H1 (cell line): Measurements from ENCODE around the gene CCT3. TPM values are rescaled to one million over a fixed set of nuclear protein-coding genes. Genes with fewer than 3 reads are reported as not detected.

Experiments used
- CTCF ChIA-PET: fragments of 300-600 bp; sonication (Branson Sonifier 250); formaldehyde crosslinking; loops from one replicate; lab custom pipeline; 2021; ENCODE audit not compliant: partially characterized antibody; lab: Charles Lee
- POLR2A ChIA-PET: fragments of 300-600 bp; sonication (Branson Sonifier 250); formaldehyde crosslinking; loops from one replicate; lab custom pipeline; 2021; ENCODE audit warnings: inconsistent platforms; ENCODE audit not compliant: partially characterized antibody; lab: Charles Lee
- DNase-seq, 2 experiments: peaks; one replicate each; pipeline versions ENCODE4 v3.0.0 to v3.0.0-alpha.2; 2010 to 2022; ENCODE audit warnings: low spot score in 2 of 2, low read depth in 1 of 2, mixed read lengths in 1 of 2
- FAIRE-seq: peaks from 2 replicates; lab custom pipeline; 2011; peaks lifted over from hg19 to GRCh38; lab: Jason Lieb, UNC
- H2AFZ ChIP-seq: 2 replicates; pipeline ENCODE4 v1.8.1; 2012; ENCODE audit warnings: low read length, inconsistent platforms
- H2AK5ac ChIP-seq: 2 replicates; pipeline ENCODE4 v1.6.1; 2013; ENCODE audit warnings: low read depth, low read length
- H2BK120ac ChIP-seq: replicated peaks from 2 replicates; pipeline ENCODE3; 2013; ENCODE audit warnings: low read depth, low read length, inconsistent platforms
- H2BK12ac ChIP-seq: 2 replicates; pipeline ENCODE4 v1.6.1; 2013; ENCODE audit warnings: low read depth, low read length
- H2BK15ac ChIP-seq: 2 replicates; pipeline ENCODE4 v1.6.1; 2013; ENCODE audit warnings: low read length
- H2BK20ac ChIP-seq: 2 replicates; pipeline ENCODE4 v1.6.1; 2013; ENCODE audit warnings: low read length
- H2BK5ac ChIP-seq: 2 replicates; pipeline ENCODE4 v1.6.1; 2013; ENCODE audit warnings: low read depth, low read length
- H3K14ac ChIP-seq: 2 replicates; pipeline ENCODE4 v1.6.1; 2013; ENCODE audit warnings: inconsistent platforms; ENCODE audit not compliant: insufficient read length
- H3K18ac ChIP-seq: 2 replicates; pipeline ENCODE4 v1.6.1; 2013; ENCODE audit warnings: low read length; ENCODE audit errors: extremely low read depth
- H3K23ac ChIP-seq: 2 replicates; pipeline ENCODE4 v1.6.1; 2013; ENCODE audit warnings: inconsistent platforms; ENCODE audit not compliant: insufficient read length
- H3K23me2 ChIP-seq: 2 replicates; pipeline ENCODE4 v1.6.1; 2013; ENCODE audit warnings: low read depth, low read length
- H3K27ac ChIP-seq: 2 replicates; pipeline ENCODE4 v1.6.1; 2011; ENCODE audit warnings: low read depth, low read length, inconsistent platforms
- H3K27me3 ChIP-seq, 4 experiments: replicated peaks in 1 of 4; 1 replicate in 1 of 4; 2 replicates in 3 of 4; pipeline versions ENCODE4 v1.6.1 to v1.8.1; 2011 to 2013; ENCODE audit warnings: low read length in 3 of 4, mild to moderate bottlenecking in 3 of 4, inconsistent platforms in 2 of 4, mixed read lengths in 2 of 4, moderate library complexity in 1 of 4; ENCODE audit not compliant: control insufficient read depth in 3 of 4, insufficient read depth in 3 of 4; ENCODE audit errors: extremely low read depth in 1 of 4
- H3K36me3 ChIP-seq, 4 experiments: 2 replicates each; pipeline versions ENCODE4 v1.6.1 to v1.8.1; 2011 to 2013; ENCODE audit warnings: mild to moderate bottlenecking in 4 of 4, low read length in 3 of 4, moderate library complexity in 2 of 4, control low read depth in 1 of 4, inconsistent platforms in 1 of 4; ENCODE audit not compliant: insufficient read depth in 4 of 4, control insufficient read depth in 2 of 4
- H3K4ac ChIP-seq: replicated peaks from 2 replicates; pipeline ENCODE3; 2013; ENCODE audit warnings: low read length, low read depth, mixed read lengths, inconsistent platforms; ENCODE audit not compliant: insufficient read length
- H3K4me1 ChIP-seq, 4 experiments: replicated peaks in 1 of 4; 1 replicate in 1 of 4; 2 replicates in 3 of 4; pipeline versions ENCODE4 v1.6.1 to v1.8.1; 2011 to 2013; ENCODE audit warnings: low read length in 3 of 4, inconsistent platforms in 2 of 4, mixed read lengths in 1 of 4; ENCODE audit not compliant: insufficient read depth in 4 of 4, control insufficient read depth in 3 of 4
- H3K4me2 ChIP-seq, 2 experiments: 2 replicates each; pipeline versions ENCODE4 v1.6.1 to v1.8.1; 2011 to 2013; ENCODE audit warnings: low read depth in 2 of 2, low read length in 2 of 2, control low read depth in 1 of 2, inconsistent platforms in 1 of 2, mild to moderate bottlenecking in 1 of 2; ENCODE audit not compliant: insufficient read depth in 1 of 2
- H3K4me3 ChIP-seq, 4 experiments: fragments of 200-600, 300-600 bp in 1 of 4; sonication (generic), shearing (Covaris generic), sonication (Bioruptor Twin) in 1 of 4; 2 replicates each; pipeline versions ENCODE4 v1.5.1 to v1.8.1; 2011 to 2016; ENCODE audit warnings: low read length in 4 of 4, low read depth in 3 of 4, control low read depth in 2 of 4, inconsistent platforms in 2 of 4, mild to moderate bottlenecking in 2 of 4, mixed read lengths in 1 of 4, moderate library complexity in 1 of 4; ENCODE audit not compliant: insufficient read depth in 2 of 4; ENCODE audit errors: extremely low read depth in 1 of 4
- H3K56ac ChIP-seq: replicated peaks from 2 replicates; pipeline ENCODE3; 2013; ENCODE audit warnings: low read depth, mild to moderate bottlenecking, mixed read lengths, low read length, inconsistent platforms; ENCODE audit not compliant: insufficient read length
- H3K79me1 ChIP-seq: 2 replicates; pipeline ENCODE4 v1.6.1; 2013; ENCODE audit warnings: low read depth, low read length, control low read depth
- H3K79me2 ChIP-seq, 2 experiments: 2 replicates each; pipeline versions ENCODE4 v1.6.1 to v1.8.1; 2012 to 2013; ENCODE audit warnings: low read length in 2 of 2, mild to moderate bottlenecking in 2 of 2, inconsistent platforms in 1 of 2; ENCODE audit not compliant: insufficient read depth in 2 of 2, control insufficient read depth in 1 of 2
- H3K9ac ChIP-seq, 4 experiments: replicated peaks in 1 of 4; 1 replicate in 1 of 4; 2 replicates in 3 of 4; pipeline versions ENCODE4 v1.6.1 to v1.8.1; 2011 to 2013; ENCODE audit warnings: low read depth in 3 of 4, low read length in 3 of 4, control low read depth in 2 of 4, mild to moderate bottlenecking in 2 of 4, moderate library complexity in 2 of 4, inconsistent platforms in 1 of 4; ENCODE audit errors: extremely low read depth in 1 of 4
- H3K9me3 ChIP-seq, 2 experiments: 2 replicates each; pipeline versions ENCODE4 v1.6.1 to v1.8.1; 2012 to 2013; ENCODE audit warnings: mild to moderate bottlenecking in 2 of 2, moderate library complexity in 2 of 2, control low read depth in 1 of 2, inconsistent platforms in 1 of 2, low read depth in 1 of 2, low read length in 1 of 2, mixed read lengths in 1 of 2; ENCODE audit not compliant: insufficient read depth in 2 of 2
- H4K20me1 ChIP-seq, 2 experiments: replicated peaks in 1 of 2; 2 replicates each; pipeline versions ENCODE3 to v1.8.1; 2011 to 2013; ENCODE audit warnings: inconsistent platforms in 2 of 2, low read length in 2 of 2, mild to moderate bottlenecking in 1 of 2; ENCODE audit not compliant: insufficient read depth in 2 of 2, control insufficient read depth in 1 of 2
- H4K5ac ChIP-seq: 2 replicates; pipeline ENCODE4 v1.6.1; 2013; ENCODE audit warnings: low read length, low read depth, mixed read lengths, inconsistent platforms; ENCODE audit not compliant: insufficient read length
- H4K8ac ChIP-seq: 2 replicates; pipeline ENCODE4 v1.8.0; 2013; ENCODE audit warnings: mild to moderate bottlenecking, moderate library complexity, low read length, inconsistent platforms; ENCODE audit not compliant: insufficient read depth; ENCODE audit errors: extremely low read depth
- H4K91ac ChIP-seq: replicated peaks from 2 replicates; pipeline ENCODE3; 2013; ENCODE audit warnings: low read length, mixed read lengths, inconsistent platforms; ENCODE audit not compliant: insufficient read length
- ASH2L ChIP-seq: fragments of 200-600, 300-600 bp; sonication (generic); IDR thresholded peaks from one replicate; pipeline ENCODE4 v1.7.1; 2017; ENCODE audit warnings: low read length
- CBX5 ChIP-seq: fragments of 300-800, 300-1000 bp; sonication (generic); IDR thresholded peaks from 2 replicates; pipeline ENCODE4 v1.7.1; 2016; ENCODE audit warnings: antibody characterized with exemption, low read length, low read depth
- CTBP2 ChIP-seq: IDR thresholded peaks from 2 replicates; pipeline ENCODE4 v1.7.0; 2011; ENCODE audit warnings: borderline replicate concordance, mild to moderate bottlenecking, moderate library complexity, mixed read lengths, low read length; ENCODE audit not compliant: insufficient read depth, insufficient read length
- EP300 ChIP-seq, 2 experiments: IDR thresholded peaks; 1 replicate in 1 of 2; 2 replicates in 1 of 2; pipeline ENCODE4 v1.6.1; 2011 to 2012; ENCODE audit warnings: low read depth in 2 of 2, low read length in 2 of 2, mild to moderate bottlenecking in 2 of 2, borderline replicate concordance in 1 of 2, inconsistent platforms in 1 of 2, moderate library complexity in 1 of 2
- KDM4A ChIP-seq: IDR thresholded peaks from one replicate; pipeline ENCODE4 v1.7.1; 2012; ENCODE audit warnings: low read depth, mild to moderate bottlenecking, moderate library complexity, low read length, inconsistent platforms; ENCODE audit not compliant: severe bottlenecking
- KDM5A ChIP-seq: fragments of 200-600 bp; IDR thresholded peaks from 2 replicates; pipeline ENCODE4 v1.7.1; 2012; ENCODE audit warnings: mild to moderate bottlenecking, low read length, inconsistent platforms, mixed read lengths
- MAFK ChIP-seq: IDR thresholded peaks from 2 replicates; pipeline ENCODE4 v1.6.1; 2012; ENCODE audit warnings: low read depth, mild to moderate bottlenecking, improper control_type of control experiment, low read length
- NRF1 ChIP-seq: IDR thresholded peaks from 2 replicates; pipeline ENCODE4 v1.6.1; 2011; ENCODE audit warnings: mild to moderate bottlenecking, low read depth, low read length, improper control_type of control experiment
- POLR2A ChIP-seq, 2 experiments: IDR thresholded peaks; 1 replicate in 1 of 2; 2 replicates in 1 of 2; pipeline ENCODE4 v1.6.1; 2011; ENCODE audit warnings: low read depth in 2 of 2, low read length in 2 of 2, mild to moderate bottlenecking in 2 of 2; ENCODE audit errors: control extremely low read depth in 1 of 2
- SAP30 ChIP-seq: fragments of 300-600 bp; sonication (generic); IDR thresholded peaks from 2 replicates; pipeline ENCODE4 v1.7.1; 2012; ENCODE audit warnings: low read length, moderate library complexity, mild to moderate bottlenecking, inconsistent platforms; ENCODE audit not compliant: insufficient read depth, insufficient replicate concordance
- SP4 ChIP-seq: IDR thresholded peaks from 2 replicates; pipeline ENCODE4 v1.6.1; 2012; ENCODE audit warnings: low read length, inconsistent platforms
- SUZ12 ChIP-seq: fragments of 200-600 bp; sonication (generic); IDR thresholded peaks from 2 replicates; pipeline ENCODE4 v1.6.1; 2012; ENCODE audit warnings: mild to moderate bottlenecking, inconsistent platforms, low read length, moderate library complexity, mixed read lengths
- TEAD4 ChIP-seq: IDR thresholded peaks from 2 replicates; pipeline ENCODE4 v1.6.1; 2012; ENCODE audit warnings: low read depth, low read length, inconsistent platforms, mixed read lengths
- YY1 ChIP-seq: IDR thresholded peaks from 2 replicates; pipeline ENCODE4 v1.6.1; 2011; ENCODE audit warnings: low read depth, mild to moderate bottlenecking, low read length
- polyA plus RNA-seq, 7 experiments: library from polyadenylated mRNA; depleted of rRNA in 3 of 7; stranded (reverse) in 5 of 7; unstranded in 2 of 7; fragments of >200 nt in 5 of 7; fragments of 200-250 nt in 2 of 7; gene quantifications; 1 replicate in 5 of 7; 2 replicates in 1 of 7; 4 replicates in 1 of 7; pipeline versions ENCODE4 v1.2.1 to v1.2.3, GENCODE V29; 2011 to 2013; ENCODE audit warnings: missing spikeins in 2 of 7, mixed read lengths in 2 of 7
- total RNA-seq: library from RNA; stranded (reverse); fragmentation: NEBNext Ultra II Directional; extraction: Animal tissue kit (Norgen Biotek cat#: 25700); gene quantifications from 2 replicates; pipeline ENCODE4 v1.2.1, GENCODE V29; 2021
- TF ChIP-seq, protein P1 (sequence below): IDR thresholded peaks from 2 replicates; pipeline ENCODE4 v1.6.1; 2011; ENCODE audit warnings: low read depth, mild to moderate bottlenecking, low read length; ENCODE audit not compliant: insufficient read depth

The CCT3 gene
- total and polyA plus RNA-seq, 2 of the 8 experiments (the other 6 are each of a cell fraction or from before 2014, with no cell fraction given) = 431 to 480 TPM

DNA sequence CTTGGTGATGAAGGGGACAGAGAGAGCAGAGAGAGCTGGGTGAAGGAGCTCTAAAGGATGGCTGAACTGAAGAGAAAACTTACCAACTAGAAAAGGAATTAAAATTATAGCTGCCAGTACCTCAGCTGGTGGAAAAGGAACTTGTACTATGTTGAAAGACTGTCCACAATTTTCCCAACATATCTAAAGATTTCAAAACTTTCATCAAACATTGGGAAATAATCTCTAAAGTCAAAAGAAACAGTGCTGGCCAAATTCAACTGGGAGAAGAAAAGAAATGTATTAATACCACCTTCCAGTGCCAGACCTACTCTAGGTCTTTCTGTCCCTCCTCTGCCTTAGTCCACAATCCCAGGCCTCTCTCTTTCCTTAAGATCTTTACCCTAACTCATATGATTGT is 61.6 kb downstream of the CCT3 start:
- H3K36me3 ChIP-seq = peaks cover 43 to 76% (median 70%) of the 10 kb centered on the region in 4 experiments
- no peak overlapping the region for H2BK5ac ChIP-seq
- no peak overlapping the region for H3K27ac ChIP-seq
- H3K4me2 ChIP-seq = no peak overlapping the region
- H3K18ac ChIP-seq = no peak overlapping the region
- H4K8ac ChIP-seq = no peak overlapping the region; the same call in 1 of the 2 replicates
- no peak overlapping the region for H2BK20ac ChIP-seq
- no peak overlapping the region for H3K4me3 ChIP-seq
- no peak overlapping the region for H4K5ac ChIP-seq
- FAIRE-seq = no peak
- H4K20me1 ChIP-seq = peaks cover 5 to 22% of the 10 kb centered on the region in 2 experiments
- ChIA-PET CTCF (interaction anchor here (1.3 to 1.9 kb wide), 3 partner anchors 12 to 135 kb away, joined by 4 to 9 read pairs (median 5); no protein-coding TSS in a partner anchor), POLR2A (interaction anchor here (1.2 to 17.4 kb wide), 4 partner anchors 15 to 25 kb away, joined by 3 to 221 read pairs (median 4); partner anchors contain the start of genes GLMP and VHLL)
- no peaks in the 10 kb centered on the region for H3K27me3 ChIP-seq
- no peaks in the 10 kb centered on the region for H3K9me3 ChIP-seq
- no peak overlapping the region for H2AFZ ChIP-seq
- DNase-seq = no peak
- H3K4ac ChIP-seq = no peak overlapping the region
- no peak overlapping the region for H3K9ac ChIP-seq
- H4K91ac ChIP-seq = no peak overlapping the region
- no peak overlapping the region for H3K56ac ChIP-seq
- no peak overlapping the region for H3K23ac ChIP-seq
- H2BK15ac ChIP-seq = no peak overlapping the region
- H3K79me1 ChIP-seq = peaks cover 10% of the 10 kb centered on the region
- no peak overlapping the region for H2BK120ac ChIP-seq
- no peak overlapping the region for H3K14ac ChIP-seq
- H3K79me2 ChIP-seq = peaks cover 19 to 30% of the 10 kb centered on the region in 2 experiments
- H3K4me1 ChIP-seq = peaks cover 0 to 4% (median 1%) of the 10 kb centered on the region in 4 experiments; a peak in 2 of 7 replicates
- H2AK5ac ChIP-seq = no peak overlapping the region
- H2BK12ac ChIP-seq = no peak overlapping the region
- H3K23me2 ChIP-seq = peaks cover 1% of the 10 kb centered on the region; the same call in 1 of the 2 replicates
- TF ChIP-seq YY1 (no peak), EP300 (IDR thresholded peaks at IDR 0.05; ENCODE audit: borderline replicate concordance in 1 of 2, low read depth in 2 of 2, low read length in 2 of 2) (no peak), KDM4A (no peak), CBX5 (no peak), ASH2L (no peak), SAP30 (no peak), CTBP2 (no peak), SP4 (no peak), TEAD4 (no peak), NRF1 (no peak), KDM5A (no peak), MAFK (no peak), SUZ12 (no peak), POLR2A (IDR thresholded peaks at IDR 0.05; ENCODE audit: control extremely low read depth in 1 of 2, low read depth in 2 of 2, low read length in 2 of 2) (no peak)
- TF ChIP-seq, protein P1, sequence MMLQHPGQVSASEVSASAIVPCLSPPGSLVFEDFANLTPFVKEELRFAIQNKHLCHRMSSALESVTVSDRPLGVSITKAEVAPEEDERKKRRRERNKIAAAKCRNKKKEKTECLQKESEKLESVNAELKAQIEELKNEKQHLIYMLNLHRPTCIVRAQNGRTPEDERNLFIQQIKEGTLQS = no peak
